ENCODE measurements around the gene HAUS7. TPM values are rescaled to one million over a fixed set of nuclear protein-coding genes. Genes with fewer than 3 reads are reported as not detected.

Gene HAUS7
- polyA plus RNA-seq, 4 donors: 20.8 to 30.8 (median 24.2) TPM

DNA sequence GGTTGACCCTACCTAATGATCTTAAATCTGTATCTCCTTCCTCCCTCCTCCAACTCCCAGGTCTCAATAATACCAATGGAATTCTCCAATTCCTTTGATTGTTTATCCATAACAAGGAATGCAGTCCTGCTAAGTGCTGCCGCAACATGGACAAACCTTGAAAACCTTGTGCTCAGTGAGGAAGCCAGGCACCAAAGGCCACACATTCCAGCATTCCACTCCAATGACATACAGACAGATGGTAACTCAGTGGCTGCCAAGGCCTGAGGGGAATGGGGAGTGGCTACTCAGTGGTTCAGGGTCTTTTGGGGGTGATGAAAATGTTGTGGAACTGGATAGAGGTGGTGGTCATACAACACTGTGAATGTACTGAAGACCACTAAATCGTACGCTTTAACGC lies 10.4 kb downstream of the HAUS7 start:
- Histone ChIP-seq H3K27ac (ENCODE audit: low read depth in 1 of 3, low read length in 2 of 3) (no peak overlapping the region), H3K36me3 (ENCODE audit: control insufficient read depth in 3 of 3, insufficient read depth in 2 of 3, low read depth in 1 of 3, low read length in 3 of 3) (peaks cover 0 to 54% (median 0%) of the 10 kb centered on the region in 3 donors), H3K4me3 (ENCODE audit: low read depth in 1 of 3, low read length in 3 of 3) (no peak overlapping the region), H3K9me3 (ENCODE audit: control insufficient read depth in 2 of 2, insufficient read depth in 1 of 2, low read depth in 1 of 2, low read length in 1 of 2) (no peaks in the 10 kb centered on the region), H3K4me1 (ENCODE audit: control insufficient read depth in 3 of 3, insufficient read depth in 2 of 3, low read depth in 1 of 3, low read length in 2 of 3) (no peaks in the 10 kb centered on the region), H3K27me3 (ENCODE audit: control insufficient read depth in 3 of 3, insufficient read depth in 3 of 3, low read length in 3 of 3) (no peaks in the 10 kb centered on the region)
- DNase-seq (no peak), FAIRE-seq (no peak)
- 91 to 98% (median 95%) methylated on average over 4 of the region's 4 CpGs for WGBS, 3 donors

DNA sequence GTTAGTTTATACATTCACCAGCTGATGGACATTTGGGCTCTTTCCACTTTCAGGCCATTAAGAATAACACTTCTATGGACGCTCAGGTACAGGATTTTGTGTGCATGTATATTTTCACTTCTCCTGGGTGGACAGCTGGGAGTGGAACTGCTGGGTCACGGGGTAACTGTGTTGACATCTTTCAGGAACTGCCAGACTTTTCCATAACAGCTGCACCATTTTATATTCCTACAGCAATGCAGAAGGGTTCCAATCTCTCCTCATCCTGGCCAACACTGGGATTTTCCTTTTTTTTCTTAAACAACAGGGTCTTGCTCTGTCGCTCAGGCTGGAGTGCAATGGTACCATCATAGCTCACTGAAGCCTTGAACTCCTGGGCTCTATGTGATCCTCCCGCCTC lies 11.9 kb downstream of the HAUS7 start:
- no peak overlapping the region for H3K4me3 ChIP-seq (ENCODE audit: low read depth in 1 of 3, low read length in 3 of 3)
- H3K36me3 ChIP-seq (ENCODE audit: control insufficient read depth in 3 of 3, insufficient read depth in 2 of 3, low read depth in 1 of 3, low read length in 3 of 3): peaks cover 0 to 56% (median 0%) of the 10 kb centered on the region in 3 donors
- no peaks in the 10 kb centered on the region for H3K4me1 ChIP-seq (ENCODE audit: control insufficient read depth in 3 of 3, insufficient read depth in 2 of 3, low read depth in 1 of 3, low read length in 2 of 3)
- no peak overlapping the region for H3K27ac ChIP-seq (ENCODE audit: low read depth in 1 of 3, low read length in 2 of 3)
- DNase-seq (no peak), FAIRE-seq (no peak)
- no peaks in the 10 kb centered on the region for H3K9me3 ChIP-seq (ENCODE audit: control insufficient read depth in 2 of 2, insufficient read depth in 1 of 2, low read depth in 1 of 2, low read length in 1 of 2)
- WGBS, 3 donors: 79 to 95% (median 84%) methylated on average over 4 of the region's 4 CpGs
- H3K27me3 ChIP-seq (ENCODE audit: control insufficient read depth in 3 of 3, insufficient read depth in 3 of 3, low read length in 3 of 3): no peaks in the 10 kb centered on the region

DNA sequence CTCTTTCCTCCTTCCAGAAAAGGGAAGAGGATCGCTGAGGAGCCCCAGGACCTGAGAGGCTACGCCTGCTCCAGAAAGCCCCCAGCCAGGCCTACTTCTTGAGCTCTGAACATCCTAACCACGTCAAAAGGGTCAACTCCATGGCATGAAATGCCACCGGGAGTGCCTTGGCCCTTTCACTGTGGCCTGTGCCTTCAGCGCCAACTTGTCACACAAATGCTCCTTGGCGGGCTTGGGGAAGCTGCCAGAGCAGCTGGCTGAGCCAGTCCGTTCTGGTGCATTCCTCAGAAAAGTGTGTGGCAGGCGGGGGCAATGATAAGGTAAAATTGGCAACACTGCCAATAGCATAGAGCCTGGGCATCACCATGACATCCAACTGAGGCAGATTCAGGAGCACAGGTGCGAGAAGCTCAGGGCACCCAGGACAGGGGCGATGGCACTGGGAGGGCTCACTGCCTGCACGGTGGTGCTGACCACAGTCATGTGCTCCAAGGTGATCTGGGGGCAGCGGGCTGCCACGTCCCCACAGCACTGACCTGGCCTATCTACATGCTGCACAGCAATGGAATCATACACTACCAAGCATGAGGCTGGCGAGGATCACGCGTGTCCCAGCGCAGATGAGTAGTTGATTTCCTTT lies 12.4 kb downstream of the HAUS7 start:
- DNase-seq: no peak
- Histone ChIP-seq H3K27me3 (ENCODE audit: control insufficient read depth in 3 of 3, insufficient read depth in 3 of 3, low read length in 3 of 3) (no peaks in the 10 kb centered on the region), H3K4me3 (ENCODE audit: low read depth in 1 of 3, low read length in 3 of 3) (no peak overlapping the region), H3K9me3 (ENCODE audit: control insufficient read depth in 2 of 2, insufficient read depth in 1 of 2, low read depth in 1 of 2, low read length in 1 of 2) (no peaks in the 10 kb centered on the region), H3K36me3 (ENCODE audit: control insufficient read depth in 3 of 3, insufficient read depth in 2 of 3, low read depth in 1 of 3, low read length in 3 of 3) (peaks cover 0 to 55% (median 0%) of the 10 kb centered on the region in 3 donors), H3K27ac (ENCODE audit: low read depth in 1 of 3, low read length in 2 of 3) (no peak overlapping the region), H3K4me1 (ENCODE audit: control insufficient read depth in 3 of 3, insufficient read depth in 2 of 3, low read depth in 1 of 3, low read length in 2 of 3) (no peaks in the 10 kb centered on the region)
- 89 to 95% (median 89%) methylated on average over 17 of the region's 17 CpGs for WGBS, 3 donors
- FAIRE-seq: no peak

DNA sequence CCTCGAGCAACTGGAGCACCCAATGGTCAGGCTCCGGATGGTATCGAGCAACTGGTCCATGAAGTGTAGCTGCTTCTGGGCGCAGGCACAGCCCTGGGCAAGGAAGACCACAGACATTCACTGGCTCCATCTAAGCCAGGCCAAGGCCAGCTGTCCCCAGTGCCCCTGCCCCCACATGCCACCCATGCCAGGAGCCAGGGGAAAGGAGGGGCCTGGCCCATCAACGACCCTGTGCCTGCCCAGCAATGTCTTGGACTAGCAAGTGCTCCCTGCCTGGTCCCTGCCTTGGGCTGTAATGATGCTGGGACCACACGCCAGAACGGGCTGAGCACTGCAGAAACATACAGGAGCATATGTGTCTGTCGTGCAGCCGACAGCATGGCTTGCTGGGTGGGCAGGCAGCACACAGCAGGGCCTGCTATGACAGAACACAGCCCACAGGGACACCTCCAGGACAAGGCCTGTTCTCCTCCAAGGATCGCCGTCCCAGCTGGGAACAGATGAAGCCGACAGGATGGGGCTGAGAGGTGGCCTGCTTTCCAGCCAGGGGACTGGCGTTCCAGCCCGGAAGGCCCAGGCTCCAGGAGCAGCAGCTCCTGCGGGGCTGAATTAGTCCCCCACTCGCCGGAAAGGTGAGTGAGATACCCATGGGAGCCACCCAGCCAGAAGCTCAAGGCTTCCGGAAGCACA lies 13.1 kb downstream of the HAUS7 start:
- H3K27me3 ChIP-seq (ENCODE audit: control insufficient read depth in 3 of 3, insufficient read depth in 3 of 3, low read length in 3 of 3): no peaks in the 10 kb centered on the region
- 90 to 96% (median 94%) methylated on average over 15 to 18 of the region's 18 CpGs for WGBS, 3 donors
- no peak overlapping the region for H3K27ac ChIP-seq (ENCODE audit: low read depth in 1 of 3, low read length in 2 of 3)
- FAIRE-seq: no peak
- H3K4me1 ChIP-seq (ENCODE audit: control insufficient read depth in 3 of 3, insufficient read depth in 2 of 3, low read depth in 1 of 3, low read length in 2 of 3): no peaks in the 10 kb centered on the region
- H3K9me3 ChIP-seq (ENCODE audit: control insufficient read depth in 2 of 2, insufficient read depth in 1 of 2, low read depth in 1 of 2, low read length in 1 of 2): no peaks in the 10 kb centered on the region
- peaks cover 0 to 48% (median 0%) of the 10 kb centered on the region in 3 donors for H3K36me3 ChIP-seq (ENCODE audit: control insufficient read depth in 3 of 3, insufficient read depth in 2 of 3, low read depth in 1 of 3, low read length in 3 of 3)
- DNase-seq: no peak
- H3K4me3 ChIP-seq (ENCODE audit: low read depth in 1 of 3, low read length in 3 of 3): no peak overlapping the region

- DNase-seq: no peak
These were observed 13.7 kb downstream of the HAUS7 start for GRCh38 chrX:153456704-153457103.

GRCh38 chrX:153456161-153456560 lies 14.2 kb downstream of the HAUS7 start:
- no peaks in the 10 kb centered on the region for H3K27me3 ChIP-seq (ENCODE audit: control insufficient read depth in 3 of 3, insufficient read depth in 3 of 3, low read length in 3 of 3)
- FAIRE-seq (no peak), DNase-seq (no peak)
- no peaks in the 10 kb centered on the region for H3K9me3 ChIP-seq (ENCODE audit: control insufficient read depth in 2 of 2, insufficient read depth in 1 of 2, low read depth in 1 of 2, low read length in 1 of 2)
- peaks cover 0 to 47% (median 2%) of the 10 kb centered on the region in 3 donors for H3K36me3 ChIP-seq (ENCODE audit: control insufficient read depth in 3 of 3, insufficient read depth in 2 of 3, low read depth in 1 of 3, low read length in 3 of 3)
- no peaks in the 10 kb centered on the region for H3K4me1 ChIP-seq (ENCODE audit: control insufficient read depth in 3 of 3, insufficient read depth in 2 of 3, low read depth in 1 of 3, low read length in 2 of 3)
- no peak overlapping the region for H3K4me3 ChIP-seq (ENCODE audit: low read depth in 1 of 3, low read length in 3 of 3)
- 78 to 92% (median 84%) methylated on average over 11 to 12 of the region's 12 CpGs for WGBS, 3 donors
- no peak overlapping the region for H3K27ac ChIP-seq (ENCODE audit: low read depth in 1 of 3, low read length in 2 of 3)

More at GRCh38 chrX:153456704-153457103, 13.7 kb downstream of the HAUS7 start:
- no peak overlapping the region for H3K4me3 ChIP-seq (ENCODE audit: low read depth in 1 of 3, low read length in 3 of 3)
- H3K27me3 ChIP-seq (ENCODE audit: control insufficient read depth in 3 of 3, insufficient read depth in 3 of 3, low read length in 3 of 3): no peaks in the 10 kb centered on the region
- no peaks in the 10 kb centered on the region for H3K9me3 ChIP-seq (ENCODE audit: control insufficient read depth in 2 of 2, insufficient read depth in 1 of 2, low read depth in 1 of 2, low read length in 1 of 2)
- H3K36me3 ChIP-seq (ENCODE audit: control insufficient read depth in 3 of 3, insufficient read depth in 2 of 3, low read depth in 1 of 3, low read length in 3 of 3): peaks cover 0 to 46% (median 0%) of the 10 kb centered on the region in 3 donors
- no peak for FAIRE-seq
- no peaks in the 10 kb centered on the region for H3K4me1 ChIP-seq (ENCODE audit: control insufficient read depth in 3 of 3, insufficient read depth in 2 of 3, low read depth in 1 of 3, low read length in 2 of 3)
- WGBS, 3 donors: 86 to 97% (median 94%) methylated on average over 5 to 9 of the region's 9 CpGs
- H3K27ac ChIP-seq (ENCODE audit: low read depth in 1 of 3, low read length in 2 of 3): no peak overlapping the region

- Histone ChIP-seq H3K9me3 (ENCODE audit: control insufficient read depth in 2 of 2, insufficient read depth in 1 of 2, low read depth in 1 of 2, low read length in 1 of 2) (no peaks in the 10 kb centered on the region), H3K4me1 (ENCODE audit: control insufficient read depth in 3 of 3, insufficient read depth in 2 of 3, low read depth in 1 of 3, low read length in 2 of 3) (no peaks in the 10 kb centered on the region), H3K36me3 (ENCODE audit: control insufficient read depth in 3 of 3, insufficient read depth in 2 of 3, low read depth in 1 of 3, low read length in 3 of 3) (peaks cover 0 to 44% (median 2%) of the 10 kb centered on the region in 3 donors), H3K4me3 (ENCODE audit: low read depth in 1 of 3, low read length in 3 of 3) (no peak overlapping the region), H3K27me3 (ENCODE audit: control insufficient read depth in 3 of 3, insufficient read depth in 3 of 3, low read length in 3 of 3) (no peaks in the 10 kb centered on the region), H3K27ac (ENCODE audit: low read depth in 1 of 3, low read length in 2 of 3) (no peak overlapping the region)
- DNase-seq: no peak
- FAIRE-seq: no peak
- WGBS, 3 donors: 88 to 92% (median 89%) methylated on average over 16 of the region's 16 CpGs
These were observed 14.8 kb downstream of the HAUS7 start for GRCh38 chrX:153455571-153455970.

DNA sequence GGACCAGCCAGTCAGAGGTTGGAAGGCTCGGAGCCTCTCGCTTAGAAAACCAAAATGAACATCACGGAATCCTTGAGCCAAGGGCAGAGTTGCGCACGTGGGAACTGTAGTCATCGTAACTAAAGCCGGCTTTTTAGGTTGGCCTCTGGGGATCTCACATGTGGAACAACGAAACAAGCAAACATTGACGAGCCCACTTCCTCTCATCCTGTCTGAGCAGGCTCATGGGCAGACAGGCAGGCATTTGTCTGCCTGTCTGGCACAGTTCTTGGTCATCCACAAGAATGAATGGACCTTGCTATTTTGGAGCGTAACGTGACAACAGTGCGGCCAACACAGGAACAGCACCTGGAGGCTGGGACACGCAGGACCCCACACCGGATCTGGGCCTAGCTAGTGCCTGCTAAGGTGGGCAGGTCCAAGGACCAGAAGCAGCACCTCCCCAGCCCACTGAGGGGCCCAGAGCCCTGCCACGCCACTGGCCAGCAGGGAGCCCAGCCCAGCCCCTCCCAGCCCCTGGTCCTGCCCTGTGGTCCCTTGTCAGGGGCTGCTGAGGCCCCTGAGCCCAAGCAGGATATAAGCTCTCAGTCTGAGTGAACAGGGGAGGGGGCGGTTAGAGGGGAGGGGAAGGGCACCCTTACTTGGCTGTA lies 15.3 kb downstream of the HAUS7 start:
- no peak overlapping the region for H3K4me3 ChIP-seq (ENCODE audit: low read depth in 1 of 3, low read length in 3 of 3)

More for the DNA sequence above, 15.3 kb downstream of the HAUS7 start:
- H3K36me3 ChIP-seq (ENCODE audit: control insufficient read depth in 3 of 3, insufficient read depth in 2 of 3, low read depth in 1 of 3, low read length in 3 of 3): peaks cover 0 to 41% (median 2%) of the 10 kb centered on the region in 3 donors
- H3K9me3 ChIP-seq (ENCODE audit: control insufficient read depth in 2 of 2, insufficient read depth in 1 of 2, low read depth in 1 of 2, low read length in 1 of 2): no peaks in the 10 kb centered on the region
- WGBS, 3 donors: 90 to 96% (median 96%) methylated on average over 15 to 16 of the region's 16 CpGs
- no peaks in the 10 kb centered on the region for H3K4me1 ChIP-seq (ENCODE audit: control insufficient read depth in 3 of 3, insufficient read depth in 2 of 3, low read depth in 1 of 3, low read length in 2 of 3)
- H3K27me3 ChIP-seq (ENCODE audit: control insufficient read depth in 3 of 3, insufficient read depth in 3 of 3, low read length in 3 of 3): no peaks in the 10 kb centered on the region
- DNase-seq: no peak
- no peak overlapping the region for H3K27ac ChIP-seq (ENCODE audit: low read depth in 1 of 3, low read length in 2 of 3)
- FAIRE-seq: no peak
